Gastroesophageal sphincter (tissue), 3 donors: Measurements from ENCODE around the gene SLC8A1.

Experiments
- POLR2A ChIP-seq, 2 donors: fragments of 450-650 bp; IDR thresholded peaks; one replicate each; pipeline ENCODE4 v1.6.1; 2017; ENCODE audit warnings: antibody characterized with exemption in 2 of 2, mild to moderate bottlenecking in 2 of 2, moderate library complexity in 1 of 2
- TF ChIP-seq, protein P1 (sequence below), 4 experiments: fragments of 200-600 bp in 2 of 4; fragments of 450-650 bp in 2 of 4; sonication (generic) in 1 of 4; IDR thresholded peaks; one replicate each; pipeline ENCODE4 v1.5.1; 2017 to 2019; ENCODE audit warnings: antibody characterized with exemption in 4 of 4, mild to moderate bottlenecking in 2 of 4, moderate library complexity in 2 of 4

DNA sequence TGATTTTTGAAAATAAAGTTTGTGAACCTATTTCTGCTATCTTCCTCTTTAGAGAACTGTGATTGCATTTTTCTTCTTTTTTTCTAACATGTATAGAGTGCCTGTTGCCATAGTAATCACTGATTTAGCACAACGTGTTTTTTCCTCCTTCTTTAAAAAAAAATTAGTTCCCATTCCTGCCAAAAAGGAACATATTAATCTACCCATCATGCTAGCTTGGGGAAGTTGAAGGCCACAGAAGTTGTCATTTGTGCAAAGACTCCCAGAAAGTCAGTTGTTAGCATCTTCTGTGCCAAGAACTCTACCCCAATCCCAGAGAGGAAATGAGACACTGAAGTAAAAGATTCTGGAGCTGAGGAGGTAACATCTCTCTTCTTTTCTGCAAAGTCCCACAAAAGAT is 57.3 kb downstream of the SLC8A1 start:
- TF ChIP-seq, protein P1, sequence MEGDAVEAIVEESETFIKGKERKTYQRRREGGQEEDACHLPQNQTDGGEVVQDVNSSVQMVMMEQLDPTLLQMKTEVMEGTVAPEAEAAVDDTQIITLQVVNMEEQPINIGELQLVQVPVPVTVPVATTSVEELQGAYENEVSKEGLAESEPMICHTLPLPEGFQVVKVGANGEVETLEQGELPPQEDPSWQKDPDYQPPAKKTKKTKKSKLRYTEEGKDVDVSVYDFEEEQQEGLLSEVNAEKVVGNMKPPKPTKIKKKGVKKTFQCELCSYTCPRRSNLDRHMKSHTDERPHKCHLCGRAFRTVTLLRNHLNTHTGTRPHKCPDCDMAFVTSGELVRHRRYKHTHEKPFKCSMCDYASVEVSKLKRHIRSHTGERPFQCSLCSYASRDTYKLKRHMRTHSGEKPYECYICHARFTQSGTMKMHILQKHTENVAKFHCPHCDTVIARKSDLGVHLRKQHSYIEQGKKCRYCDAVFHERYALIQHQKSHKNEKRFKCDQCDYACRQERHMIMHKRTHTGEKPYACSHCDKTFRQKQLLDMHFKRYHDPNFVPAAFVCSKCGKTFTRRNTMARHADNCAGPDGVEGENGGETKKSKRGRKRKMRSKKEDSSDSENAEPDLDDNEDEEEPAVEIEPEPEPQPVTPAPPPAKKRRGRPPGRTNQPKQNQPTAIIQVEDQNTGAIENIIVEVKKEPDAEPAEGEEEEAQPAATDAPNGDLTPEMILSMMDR (IDR thresholded peaks at IDR 0.05) = no peak
- no peak for TF ChIP-seq POLR2A (IDR thresholded peaks at IDR 0.05)
